ENCODE data around the gene SRPX2. TPM values are rescaled to one million over a fixed set of nuclear protein-coding genes. Genes with fewer than 3 reads are reported as not detected.

SRPX2 gene
- total RNA-seq, 2 experiments from 2014 or later = not detected

- POLR2A ChIA-PET = no interaction called here
- intact Hi-C loops (cut with DNase I, micrococcal nuclease) = no loop called here
- no peaks in the 10 kb centered on the region for H3K36me3 Mint-ChIP-seq (ENCODE audit: low read depth)
These were observed 9.0 kb upstream of the SRPX2 start for GRCh38 chrX:100635040-100635439.

GRCh38 chrX:100635989-100636320, 8.0 kb upstream of the SRPX2 start:
- peak overlapping the region; percentile 75 for H3K4me3 Mint-ChIP-seq
- no peak overlapping the region for H3K27ac Mint-ChIP-seq
- H3K9me3 Mint-ChIP-seq (ENCODE audit: low read depth) = no peaks in the 10 kb centered on the region
- ChIA-PET CTCF (interaction anchor here (1.4 to 1.5 kb wide), 2 partner anchors 21 to 119 kb away, joined by 3 to 6 read pairs; no protein-coding TSS in a partner anchor), POLR2A (no interaction called here)
- peaks cover 6% of the 10 kb centered on the region for H3K4me1 Mint-ChIP-seq
- intact Hi-C loops (cut with DNase I, micrococcal nuclease) = loop anchor here in 1 of 2 experiments (1.0 kb wide), 2 partner anchors 21 to 123 kb away; no protein-coding TSS in a partner anchor
- no peaks in the 10 kb centered on the region for H3K36me3 Mint-ChIP-seq (ENCODE audit: low read depth)
- ATAC-seq (no peak), DNase-seq (no peak)
- peaks cover 8% of the 10 kb centered on the region for H3K27me3 Mint-ChIP-seq

More at GRCh38 chrX:100635040-100635439, 9.0 kb upstream of the SRPX2 start:
- no peak overlapping the region for H3K27ac Mint-ChIP-seq
- ATAC-seq = no peak
- no peak overlapping the region for H3K4me3 Mint-ChIP-seq
- peaks cover 6% of the 10 kb centered on the region for H3K27me3 Mint-ChIP-seq
- peaks cover 6% of the 10 kb centered on the region for H3K4me1 Mint-ChIP-seq
- DNase-seq = no peak
- CTCF ChIA-PET = interaction anchor here (0.7 kb wide), 1 partner anchor 465 kb away, joined by 3 read pairs; no protein-coding TSS in a partner anchor
- H3K9me3 Mint-ChIP-seq (ENCODE audit: low read depth) = no peaks in the 10 kb centered on the region

- H3K4me1 Mint-ChIP-seq = peaks cover 6% of the 10 kb centered on the region
- H3K27ac Mint-ChIP-seq = peak within 1 kb of the TSS; percentile 83
- H3K36me3 Mint-ChIP-seq (ENCODE audit: low read depth) = no peaks in the 10 kb centered on the region
- H3K27me3 Mint-ChIP-seq = peaks cover 8% of the 10 kb centered on the region
- ChIA-PET CTCF (interaction anchor here (0.6 to 1.7 kb wide), 6 partner anchors 21 to 651 kb away, joined by 3 to 6 read pairs (median 4); no protein-coding TSS in a partner anchor), POLR2A (no interaction called here)
- DNase-seq (peak; percentile 84), ATAC-seq (peak; percentile 100)
- H3K4me3 Mint-ChIP-seq = peak within 1 kb of the TSS; percentile 75
- H3K9me3 Mint-ChIP-seq (ENCODE audit: low read depth) = no peaks in the 10 kb centered on the region
- intact Hi-C loops (cut with DNase I, micrococcal nuclease) = loop anchor here in 1 of 2 experiments (1.0 kb wide), 2 partner anchors 21 to 123 kb away; no protein-coding TSS in a partner anchor
These were observed 7.5 kb upstream of the SRPX2 start, which contains the start of gene TSPAN6 for GRCh38 chrX:100636321-100636991. Gene TSPAN6, minus strand, starts transcription at chrX:100636806. Its CDS starts 112 bp downstream, at chrX:100636694.

- no peak overlapping the region for H3K4me3 Mint-ChIP-seq
- H3K27ac Mint-ChIP-seq = no peak overlapping the region
- ATAC-seq (no peak), DNase-seq (no peak)
- intact Hi-C loops (cut with DNase I, micrococcal nuclease) = no loop called here
- H3K27me3 Mint-ChIP-seq = peaks cover 13% of the 10 kb centered on the region
- H3K9me3 Mint-ChIP-seq (ENCODE audit: low read depth) = no peaks in the 10 kb centered on the region
- ChIA-PET CTCF (interaction anchor here (0.7 kb wide), 1 partner anchor 36 kb away, joined by 3 read pairs; no protein-coding TSS in a partner anchor), POLR2A (no interaction called here)
- no peaks in the 10 kb centered on the region for H3K36me3 Mint-ChIP-seq (ENCODE audit: low read depth)
- no peaks in the 10 kb centered on the region for H3K4me1 Mint-ChIP-seq
These were observed 1.7 kb upstream of the SRPX2 start for GRCh38 chrX:100642290-100642689.

GRCh38 chrX:100643212-100643611, 787 bp upstream of the SRPX2 start:
- DNase-seq (no peak), ATAC-seq (no peak)
- Mint-ChIP-seq H3K4me3 (no peak overlapping the region), H3K27me3 (peaks cover 13% of the 10 kb centered on the region), H3K27ac (no peak overlapping the region), H3K36me3 (ENCODE audit: low read depth) (no peaks in the 10 kb centered on the region), H3K9me3 (ENCODE audit: low read depth) (no peaks in the 10 kb centered on the region), H3K4me1 (no peaks in the 10 kb centered on the region)
- intact Hi-C loops (cut with DNase I, micrococcal nuclease) = no loop called here
- POLR2A ChIA-PET = no interaction called here
- CTCF ChIA-PET = no interaction called here

GRCh38 chrX:100645106-100645505, 1.1 kb downstream of the SRPX2 start:
- CTCF ChIA-PET = no interaction called here
- POLR2A ChIA-PET = no interaction called here
- intact Hi-C loops (cut with DNase I, micrococcal nuclease) = no loop called here
- no peak for ATAC-seq
- Mint-ChIP-seq H3K36me3 (ENCODE audit: low read depth) (no peaks in the 10 kb centered on the region), H3K4me1 (no peaks in the 10 kb centered on the region), H3K4me3 (no peak overlapping the region), H3K9me3 (ENCODE audit: low read depth) (no peaks in the 10 kb centered on the region), H3K27me3 (peaks cover 8% of the 10 kb centered on the region), H3K27ac (no peak overlapping the region)
- DNase-seq = no peak

- Mint-ChIP-seq H3K4me3 (no peak overlapping the region), H3K27ac (no peak overlapping the region), H3K36me3 (ENCODE audit: low read depth) (no peaks in the 10 kb centered on the region), H3K27me3 (peaks cover 8% of the 10 kb centered on the region), H3K4me1 (no peaks in the 10 kb centered on the region), H3K9me3 (ENCODE audit: low read depth) (no peaks in the 10 kb centered on the region)
- ATAC-seq = no peak
- ChIA-PET CTCF (no interaction called here), POLR2A (no interaction called here)
- no peak for DNase-seq
- intact Hi-C loops (cut with DNase I, micrococcal nuclease) = no loop called here
These were observed 3.1 kb downstream of the SRPX2 start for GRCh38 chrX:100647095-100647494.

GRCh38 chrX:100647739-100648138, 3.7 kb downstream of the SRPX2 start:
- CTCF ChIA-PET = no interaction called here
- POLR2A ChIA-PET = no interaction called here
- no peak overlapping the region for H3K4me3 Mint-ChIP-seq

GRCh38 chrX:100648458-100649417, 4.7 kb downstream of the SRPX2 start:
- no peaks in the 10 kb centered on the region for H3K4me1 Mint-ChIP-seq
- CTCF ChIA-PET = no interaction called here

More at GRCh38 chrX:100647739-100648138, 3.7 kb downstream of the SRPX2 start:
- ATAC-seq (no peak), DNase-seq (no peak)
- H3K4me1 Mint-ChIP-seq = no peaks in the 10 kb centered on the region
- H3K27me3 Mint-ChIP-seq = peaks cover 7% of the 10 kb centered on the region
- H3K27ac Mint-ChIP-seq = no peak overlapping the region
- no peaks in the 10 kb centered on the region for H3K9me3 Mint-ChIP-seq (ENCODE audit: low read depth)
- no peaks in the 10 kb centered on the region for H3K36me3 Mint-ChIP-seq (ENCODE audit: low read depth)
- intact Hi-C loops (cut with DNase I, micrococcal nuclease) = no loop called here

GRCh38 chrX:100649550-100650356, 5.8 kb downstream of the SRPX2 start:
- H3K36me3 Mint-ChIP-seq (ENCODE audit: low read depth) = no peaks in the 10 kb centered on the region
- H3K27ac Mint-ChIP-seq = no peak overlapping the region
- no peaks in the 10 kb centered on the region for H3K4me1 Mint-ChIP-seq
- no peak overlapping the region for H3K4me3 Mint-ChIP-seq
- DNase-seq (no peak), ATAC-seq (no peak)
- no peaks in the 10 kb centered on the region for H3K9me3 Mint-ChIP-seq (ENCODE audit: low read depth)
- CTCF ChIA-PET = no interaction called here
- intact Hi-C loops (cut with DNase I, micrococcal nuclease) = no loop called here
- peaks cover 4% of the 10 kb centered on the region for H3K27me3 Mint-ChIP-seq
- POLR2A ChIA-PET = no interaction called here

More at GRCh38 chrX:100648458-100649417, 4.7 kb downstream of the SRPX2 start:
- no peak for ATAC-seq
- peaks cover 7% of the 10 kb centered on the region for H3K27me3 Mint-ChIP-seq
- no peak overlapping the region for H3K4me3 Mint-ChIP-seq
- H3K36me3 Mint-ChIP-seq (ENCODE audit: low read depth) = no peaks in the 10 kb centered on the region
- POLR2A ChIA-PET = no interaction called here
- DNase-seq = no peak
- intact Hi-C loops (cut with DNase I, micrococcal nuclease) = no loop called here
- no peaks in the 10 kb centered on the region for H3K9me3 Mint-ChIP-seq (ENCODE audit: low read depth)
- H3K27ac Mint-ChIP-seq = no peak overlapping the region

- DNase-seq = no peak
- ATAC-seq = no peak
- ChIA-PET CTCF (no interaction called here), POLR2A (no interaction called here)
- Mint-ChIP-seq H3K27ac (no peak overlapping the region), H3K27me3 (peaks cover 2% of the 10 kb centered on the region), H3K9me3 (ENCODE audit: low read depth) (no peaks in the 10 kb centered on the region), H3K36me3 (ENCODE audit: low read depth) (no peaks in the 10 kb centered on the region), H3K4me3 (no peak overlapping the region), H3K4me1 (no peaks in the 10 kb centered on the region)
- intact Hi-C loops (cut with DNase I, micrococcal nuclease) = no loop called here
These were observed 6.8 kb downstream of the SRPX2 start for GRCh38 chrX:100650841-100651240.
